ENCODE data around the gene TFR2. TPM values are rescaled to one million over a fixed set of nuclear protein-coding genes. Genes with fewer than 3 reads are reported as not detected.

Gene TFR2
- total RNA-seq, 1 donor: 0.31 TPM

DNA sequence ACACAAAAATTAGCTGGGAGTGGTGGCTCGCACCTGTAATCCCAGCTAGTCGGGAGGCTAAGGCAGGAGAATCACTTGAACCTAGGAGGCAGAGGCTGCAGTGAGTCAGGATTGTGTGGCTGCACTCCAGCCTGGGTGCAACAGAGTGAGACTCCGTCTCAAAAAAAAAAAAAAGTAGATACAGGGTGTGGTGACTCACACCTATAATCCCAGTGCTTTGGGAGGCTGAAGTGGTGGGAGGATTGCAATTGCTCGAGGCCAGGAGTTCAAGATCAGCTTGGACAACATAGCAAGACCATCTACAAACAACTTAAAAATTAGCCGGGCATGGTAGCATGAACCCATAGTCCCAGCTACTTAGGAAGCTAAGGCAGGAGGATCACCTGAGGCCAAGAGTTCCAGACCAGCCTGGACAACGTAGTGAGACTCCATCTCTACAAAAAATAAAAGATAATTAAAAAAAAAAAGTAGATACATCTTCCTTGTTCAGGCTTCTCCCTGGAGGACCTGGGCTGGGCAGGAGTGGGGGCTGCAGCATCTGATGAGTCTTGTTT is 27.0 kb downstream of the TFR2 start:
- H3K9me3 ChIP-seq (ENCODE audit: low read depth, low read length): no peaks in the 10 kb centered on the region
- no peak overlapping the region for H3K4me3 ChIP-seq (ENCODE audit: low read length)
- no peaks in the 10 kb centered on the region for H3K27me3 ChIP-seq (ENCODE audit: insufficient read depth, low read length)
- H3K4me1 ChIP-seq (ENCODE audit: insufficient read depth, low read length): peaks cover 27% of the 10 kb centered on the region

DNA sequence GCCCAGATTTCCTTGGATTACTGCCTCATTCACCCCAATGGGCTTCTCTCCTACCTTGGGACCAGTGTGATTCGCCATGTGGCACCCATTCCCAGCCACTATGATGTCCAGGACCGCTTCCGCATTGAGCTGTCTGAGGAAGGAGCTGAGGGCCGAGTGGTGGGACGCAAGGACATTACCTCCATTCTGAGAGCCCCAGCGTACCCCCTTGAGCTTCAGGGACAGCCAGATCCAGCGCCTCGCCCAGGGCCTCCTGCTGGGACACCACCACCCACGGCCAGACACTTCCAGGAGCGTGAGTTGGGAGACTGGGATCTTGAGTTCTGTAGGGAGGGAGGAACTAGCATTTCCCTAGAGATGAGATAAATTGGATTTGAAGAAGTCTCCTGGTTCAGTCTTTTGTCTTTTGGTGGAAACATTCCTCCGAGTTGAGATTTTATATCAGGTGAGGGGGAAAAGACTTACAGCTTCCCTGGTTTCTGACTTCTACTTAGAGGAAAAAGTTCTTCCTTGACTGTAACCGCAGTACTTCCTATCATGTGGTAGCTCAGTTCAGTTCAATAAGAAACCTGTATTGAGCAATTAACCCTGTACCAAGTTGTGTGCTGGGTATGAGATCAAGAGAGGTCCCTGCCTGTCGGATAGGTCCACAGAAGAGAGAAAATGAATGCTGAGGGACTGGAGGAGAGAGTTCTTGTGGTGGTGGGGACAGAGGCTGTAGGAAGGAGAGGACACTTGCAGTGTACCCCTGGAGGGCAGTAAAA is 27.8 kb downstream of the TFR2 start:
- Histone ChIP-seq H3K27me3 (ENCODE audit: insufficient read depth, low read length) (no peaks in the 10 kb centered on the region), H3K4me3 (ENCODE audit: low read length) (no peak overlapping the region), H3K4me1 (ENCODE audit: insufficient read depth, low read length) (peaks cover 27% of the 10 kb centered on the region), H3K9me3 (ENCODE audit: low read depth, low read length) (no peaks in the 10 kb centered on the region)

DNA sequence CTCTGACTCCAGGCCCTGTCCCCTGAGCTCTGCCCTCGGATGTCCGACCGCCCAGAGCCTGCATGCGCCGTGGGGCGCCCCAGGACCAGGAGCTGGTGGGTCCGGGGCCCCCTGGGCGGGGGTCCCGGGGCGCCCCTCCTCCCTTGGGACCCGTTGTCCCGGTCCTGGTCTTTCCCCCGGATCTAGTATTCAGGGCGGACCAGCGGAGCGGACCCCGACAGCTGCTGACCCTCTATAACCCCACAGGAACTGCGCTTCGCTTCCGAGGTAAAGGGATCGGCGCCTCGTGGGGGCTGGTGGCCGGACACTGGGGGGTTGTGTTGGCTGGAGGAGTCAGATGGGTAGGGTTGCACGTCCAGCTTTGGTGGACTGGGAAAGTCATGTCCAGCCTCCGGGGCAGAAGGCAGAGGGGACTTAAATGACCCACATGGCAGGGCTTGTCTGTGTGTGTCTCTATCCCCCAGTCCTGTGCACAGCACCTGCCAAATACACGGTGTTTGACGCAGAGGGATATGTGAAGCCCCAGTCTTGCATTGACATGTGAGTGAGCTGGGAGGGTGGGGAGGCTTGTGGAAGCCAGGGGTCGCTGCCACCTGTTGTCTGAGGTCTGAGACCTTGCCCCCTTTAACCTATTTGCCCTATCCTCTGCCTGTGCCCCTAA is 28.5 kb downstream of the TFR2 start:
- Histone ChIP-seq H3K9me3 (ENCODE audit: low read depth, low read length) (no peaks in the 10 kb centered on the region), H3K4me1 (ENCODE audit: insufficient read depth, low read length) (peaks cover 27% of the 10 kb centered on the region), H3K4me3 (ENCODE audit: low read length) (peak overlapping the region; percentile 68), H3K27me3 (ENCODE audit: insufficient read depth, low read length) (no peaks in the 10 kb centered on the region)

DNA sequence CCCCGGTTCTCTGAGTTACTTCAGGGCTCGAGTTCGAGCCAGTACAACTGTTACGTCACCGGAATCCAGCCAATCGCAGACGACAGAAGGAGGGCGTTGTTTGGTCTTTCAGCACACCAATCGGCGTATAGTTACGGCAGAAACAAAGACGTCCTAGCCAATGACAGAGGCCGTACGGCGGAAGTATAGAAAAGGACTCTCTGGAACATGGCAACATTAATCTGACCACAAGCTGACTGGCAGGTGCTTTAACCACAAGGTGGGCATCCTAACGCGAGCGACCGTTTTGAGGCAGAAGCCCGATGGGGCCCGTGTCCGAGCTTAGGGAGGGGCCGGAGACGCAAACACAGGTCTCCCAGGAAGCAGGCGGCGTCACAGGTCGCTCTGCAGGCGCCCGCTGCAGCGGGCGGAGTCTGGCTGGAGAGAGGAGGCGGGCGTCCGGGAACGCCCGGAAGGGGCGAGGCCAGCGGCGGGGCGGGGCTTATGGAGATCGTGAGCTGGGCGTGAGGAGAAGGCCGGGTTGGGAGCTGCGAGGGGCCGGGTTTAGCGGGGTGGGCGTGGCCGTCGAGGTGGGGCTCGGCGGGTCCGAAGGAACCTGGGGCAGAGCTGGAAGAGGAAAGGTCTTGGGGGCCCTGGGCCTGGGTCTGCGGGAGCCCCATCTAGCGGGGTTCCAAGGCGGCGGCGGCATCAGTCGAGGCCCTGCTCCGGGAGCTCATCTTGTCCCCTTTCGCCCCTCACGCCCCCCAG is 29.2 kb downstream of the TFR2 start, which contains the start of gene MOSPD3:
TSS of gene MOSPD3 (plus strand) at position 558 of the 747 bp plus-strand sequence. CDS start 252 bp downstream, outside the sequence.
- Histone ChIP-seq H3K27me3 (ENCODE audit: insufficient read depth, low read length) (no peaks in the 10 kb centered on the region), H3K9me3 (ENCODE audit: low read depth, low read length) (no peaks in the 10 kb centered on the region), H3K4me3 (ENCODE audit: low read length) (peak within 1 kb of the TSS; percentile 68), H3K4me1 (ENCODE audit: insufficient read depth, low read length) (peaks cover 27% of the 10 kb centered on the region)

DNA sequence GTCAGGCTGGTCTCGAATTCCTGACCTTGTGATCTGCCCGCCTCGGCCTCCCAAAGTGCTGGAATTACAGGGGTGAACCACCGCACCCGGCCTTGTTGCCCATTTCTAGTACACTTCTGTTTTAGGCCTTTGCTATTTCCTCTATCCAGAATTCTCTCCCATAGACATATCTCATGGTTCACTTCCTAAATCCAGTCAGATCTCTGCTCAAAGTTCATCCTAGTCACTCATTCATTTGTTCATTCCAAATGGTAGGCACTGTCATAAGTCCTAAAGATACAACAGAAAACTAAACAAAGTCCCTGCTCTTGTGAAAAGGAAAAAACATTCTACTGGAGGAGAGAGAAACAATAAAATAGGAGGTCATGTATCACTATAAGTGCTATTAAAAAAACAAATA is 31.4 kb downstream of the TFR2 start:
- no peak overlapping the region for H3K4me3 ChIP-seq (ENCODE audit: low read length)
- peaks cover 38% of the 10 kb centered on the region for H3K4me1 ChIP-seq (ENCODE audit: insufficient read depth, low read length)
- no peaks in the 10 kb centered on the region for H3K27me3 ChIP-seq (ENCODE audit: insufficient read depth, low read length)
- no peaks in the 10 kb centered on the region for H3K9me3 ChIP-seq (ENCODE audit: low read depth, low read length)

DNA sequence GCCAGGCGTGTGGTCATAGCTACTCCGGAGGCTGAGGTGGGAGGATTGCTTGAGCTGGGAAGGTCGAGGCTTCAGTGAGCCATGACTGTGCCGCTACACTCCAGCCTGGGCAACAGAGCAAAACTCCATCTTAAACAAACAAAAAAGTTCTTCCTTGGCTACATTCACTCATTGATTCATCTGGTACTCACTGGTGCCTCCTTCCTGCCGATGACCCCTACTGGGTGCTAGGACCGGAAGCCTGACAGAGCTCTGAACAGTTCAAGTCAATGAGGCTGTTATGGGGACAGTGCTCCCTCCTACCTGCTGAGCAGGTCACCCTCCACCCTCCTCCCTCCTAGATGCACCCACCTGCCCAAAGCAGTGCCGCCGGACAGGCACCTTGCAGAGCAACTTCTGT is 34.2 kb downstream of the TFR2 start:
- Histone ChIP-seq H3K4me3 (ENCODE audit: low read length) (no peak overlapping the region), H3K4me1 (ENCODE audit: insufficient read depth, low read length) (peaks cover 27% of the 10 kb centered on the region), H3K27me3 (ENCODE audit: insufficient read depth, low read length) (no peaks in the 10 kb centered on the region), H3K9me3 (ENCODE audit: low read depth, low read length) (no peaks in the 10 kb centered on the region)

DNA sequence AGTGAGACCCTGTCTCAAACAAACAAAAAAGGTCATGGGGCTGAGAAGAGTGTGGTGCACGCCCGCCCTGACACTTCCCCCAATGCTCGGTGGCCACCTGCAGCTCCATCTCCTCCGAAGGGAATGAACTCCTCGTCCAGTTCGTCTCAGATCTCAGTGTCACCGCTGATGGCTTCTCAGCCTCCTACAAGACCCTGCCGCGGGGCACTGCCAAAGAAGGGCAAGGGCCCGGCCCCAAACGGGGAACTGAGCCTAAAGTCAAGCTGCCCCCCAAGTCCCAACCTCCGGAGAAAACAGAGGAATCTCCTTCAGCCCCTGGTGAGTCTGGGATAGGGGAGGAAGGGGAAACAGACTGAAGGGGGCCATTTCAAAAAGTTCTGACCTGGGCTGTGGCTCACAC is 35.0 kb downstream of the TFR2 start:
- H3K4me3 ChIP-seq (ENCODE audit: low read length): no peak overlapping the region
- peaks cover 25% of the 10 kb centered on the region for H3K4me1 ChIP-seq (ENCODE audit: insufficient read depth, low read length)
- H3K27me3 ChIP-seq (ENCODE audit: insufficient read depth, low read length): no peaks in the 10 kb centered on the region
- H3K9me3 ChIP-seq (ENCODE audit: low read depth, low read length): no peaks in the 10 kb centered on the region

DNA sequence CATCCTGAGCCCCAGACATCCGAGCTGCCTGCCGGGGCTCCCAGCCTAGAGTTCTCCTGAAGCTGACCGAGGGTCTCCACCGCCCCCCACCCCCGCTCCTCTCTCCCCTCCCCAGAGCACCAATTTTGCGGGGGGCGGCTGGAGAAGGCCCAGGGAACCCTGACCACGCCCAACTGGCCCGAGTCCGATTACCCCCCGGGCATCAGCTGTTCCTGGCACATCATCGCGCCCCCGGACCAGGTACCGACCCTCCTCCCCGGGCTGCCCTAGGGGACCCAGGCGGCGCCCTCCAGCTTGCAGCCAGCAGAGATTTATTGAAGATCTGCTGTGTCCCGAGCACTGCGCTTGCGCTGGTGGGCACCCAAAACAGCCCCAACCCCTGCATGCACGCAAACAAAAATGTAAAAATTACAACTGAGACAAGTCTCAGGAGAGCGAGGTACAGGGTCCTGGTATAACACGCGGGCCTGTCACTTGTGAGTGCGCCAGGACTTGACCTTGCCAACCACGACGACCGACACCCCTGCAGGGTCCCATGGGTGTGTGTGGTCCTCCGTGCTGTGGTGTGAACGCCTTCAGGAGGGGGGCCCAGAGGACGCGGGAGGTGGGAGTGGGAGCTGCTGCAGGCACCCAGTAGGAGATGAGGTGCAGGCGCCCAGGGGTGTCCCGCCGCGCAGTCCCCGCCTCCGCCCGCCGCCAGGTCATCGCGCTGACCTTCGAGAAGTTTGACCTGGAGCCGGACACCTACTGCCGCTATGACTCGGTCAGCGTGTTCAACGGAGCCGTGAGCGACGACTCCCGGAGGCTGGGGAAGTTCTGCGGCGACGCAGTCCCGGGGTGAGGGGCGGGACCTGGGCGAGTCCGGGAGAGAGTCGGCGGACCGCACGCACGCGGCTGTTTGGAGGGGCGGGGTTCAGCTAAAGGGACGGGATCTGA is 36.1 kb downstream of the TFR2 start:
- H3K4me3 ChIP-seq (ENCODE audit: low read length): peak overlapping the region; percentile 48

DNA sequence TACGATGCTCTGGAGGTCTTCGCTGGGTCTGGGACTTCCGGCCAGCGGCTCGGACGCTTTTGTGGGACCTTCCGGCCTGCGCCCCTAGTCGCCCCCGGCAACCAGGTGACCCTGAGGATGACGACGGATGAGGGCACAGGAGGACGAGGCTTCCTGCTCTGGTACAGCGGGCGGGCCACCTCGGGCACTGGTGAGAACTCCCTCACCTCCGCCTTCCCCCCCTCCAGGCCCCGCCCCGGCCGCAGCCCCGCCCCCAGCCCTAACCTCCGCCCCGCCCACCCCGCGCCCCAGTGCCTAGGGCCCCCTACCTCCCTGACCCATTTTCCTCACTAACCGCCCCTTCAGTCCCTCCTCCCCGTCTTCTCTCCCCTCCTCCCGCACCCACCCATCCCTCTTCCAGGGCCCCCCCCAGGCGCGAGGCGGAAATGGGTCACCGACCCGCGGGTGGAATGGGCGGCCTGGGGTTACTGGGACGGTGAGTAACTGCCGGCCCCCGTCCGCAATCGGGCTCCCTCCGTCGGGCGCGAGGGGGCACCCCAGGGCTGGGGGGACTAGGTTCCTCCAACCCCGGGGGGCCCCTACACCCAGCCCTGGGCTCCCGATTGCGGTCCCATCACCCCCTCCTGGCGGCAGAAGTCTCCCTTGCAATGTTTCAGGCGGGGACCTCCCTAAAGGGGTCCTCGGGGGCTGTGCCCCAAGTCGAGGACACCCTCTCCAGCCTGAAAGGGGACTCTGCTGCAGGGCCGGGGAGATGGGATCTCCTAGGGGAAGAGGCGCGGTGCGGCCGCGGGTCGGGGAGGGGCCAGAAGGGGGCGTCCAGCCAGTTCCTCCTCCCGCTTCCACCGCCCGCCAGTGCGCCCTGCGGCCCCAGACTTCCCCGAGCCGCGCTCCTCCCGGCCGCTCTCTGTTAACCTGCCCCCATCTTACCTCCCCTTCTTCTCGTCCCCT is 37.0 kb downstream of the TFR2 start:
- Histone ChIP-seq H3K4me1 (ENCODE audit: insufficient read depth, low read length) (peaks cover 22% of the 10 kb centered on the region), H3K9me3 (ENCODE audit: low read depth, low read length) (no peaks in the 10 kb centered on the region), H3K27me3 (ENCODE audit: insufficient read depth, low read length) (no peaks in the 10 kb centered on the region), H3K4me3 (ENCODE audit: low read length) (peak overlapping the region; percentile 48)

More for the DNA sequence above, 36.1 kb downstream of the TFR2 start:
- Histone ChIP-seq H3K27me3 (ENCODE audit: insufficient read depth, low read length) (no peaks in the 10 kb centered on the region), H3K9me3 (ENCODE audit: low read depth, low read length) (no peaks in the 10 kb centered on the region), H3K4me1 (ENCODE audit: insufficient read depth, low read length) (peaks cover 22% of the 10 kb centered on the region)

DNA sequence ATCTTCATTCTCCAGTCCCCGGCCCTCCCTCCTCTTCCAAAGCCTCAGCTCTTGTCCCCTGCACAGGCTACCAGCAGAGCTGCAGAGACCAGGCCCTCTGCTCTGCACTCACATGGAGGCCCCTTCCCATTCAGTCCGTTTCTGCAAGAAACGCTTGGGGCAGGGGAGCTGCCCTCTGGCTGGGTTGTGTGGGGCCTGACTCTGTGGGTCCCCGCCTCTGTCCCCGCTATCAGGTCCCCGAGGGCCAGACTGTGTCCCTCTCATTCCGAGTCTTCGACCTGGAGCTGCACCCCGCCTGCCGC is 37.7 kb downstream of the TFR2 start:
- Histone ChIP-seq H3K9me3 (ENCODE audit: low read depth, low read length) (no peaks in the 10 kb centered on the region), H3K4me1 (ENCODE audit: insufficient read depth, low read length) (peaks cover 22% of the 10 kb centered on the region), H3K4me3 (ENCODE audit: low read length) (peak overlapping the region; percentile 29), H3K27me3 (ENCODE audit: insufficient read depth, low read length) (no peaks in the 10 kb centered on the region)

DNA sequence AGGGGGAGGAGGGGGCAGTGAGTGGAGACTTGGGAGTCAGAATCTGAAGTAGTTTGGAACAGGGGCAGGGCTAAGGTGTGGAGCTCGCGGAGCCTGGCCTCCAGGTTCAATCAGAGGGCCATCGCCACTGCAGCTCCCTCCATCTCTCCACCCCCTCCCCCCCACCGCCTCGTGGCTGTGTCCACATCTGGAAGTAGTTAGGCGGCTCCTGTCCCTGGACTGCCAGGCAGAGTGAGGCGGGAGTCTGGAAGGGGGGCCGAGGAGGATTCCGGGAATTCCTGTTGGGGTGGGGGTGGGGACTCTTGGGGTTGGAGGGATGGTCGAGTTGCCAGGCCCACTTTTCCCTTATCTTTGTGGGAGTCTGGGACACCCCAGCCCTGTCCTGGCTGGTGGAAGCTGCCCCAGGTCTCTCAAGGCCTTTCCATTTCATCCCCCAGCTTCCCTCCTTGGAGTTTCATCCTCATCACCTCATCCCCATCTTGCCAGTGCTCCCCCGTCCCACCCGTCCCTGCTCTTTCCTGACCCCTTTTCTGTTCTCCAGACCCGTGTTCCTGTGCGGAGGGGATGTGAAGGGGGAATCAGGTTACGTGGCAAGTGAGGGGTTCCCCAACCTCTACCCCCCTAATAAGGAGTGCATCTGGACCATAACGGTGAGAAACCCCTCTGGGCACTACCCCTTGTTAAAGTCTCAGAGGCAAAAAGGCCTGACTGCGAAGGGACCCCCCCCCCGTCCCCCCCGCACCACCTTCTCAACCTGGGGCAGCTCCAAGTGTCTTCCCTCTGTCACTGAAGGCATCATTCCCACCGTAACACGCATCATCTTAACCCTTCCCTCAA is 38.2 kb downstream of the TFR2 start:
- no peaks in the 10 kb centered on the region for H3K27me3 ChIP-seq (ENCODE audit: insufficient read depth, low read length)
- H3K4me1 ChIP-seq (ENCODE audit: insufficient read depth, low read length): peaks cover 22% of the 10 kb centered on the region
- no peak overlapping the region for H3K4me3 ChIP-seq (ENCODE audit: low read length)
- no peaks in the 10 kb centered on the region for H3K9me3 ChIP-seq (ENCODE audit: low read depth, low read length)

DNA sequence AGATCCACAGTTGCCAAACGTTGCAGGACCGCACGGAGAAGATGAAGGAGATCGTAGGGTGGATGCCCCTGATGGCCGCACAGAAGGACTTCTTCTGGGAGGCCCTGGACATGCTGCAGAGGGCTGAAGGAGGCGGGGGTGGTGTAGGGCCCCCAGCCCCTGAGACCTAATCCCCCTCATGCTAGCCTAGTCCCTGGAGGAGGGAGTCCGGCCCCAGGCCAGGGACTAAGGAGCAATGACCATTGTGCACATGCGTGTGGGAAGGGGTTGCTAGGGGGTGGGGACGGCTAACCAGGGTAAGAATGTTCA is 40.7 kb downstream of the TFR2 start:
- no peaks in the 10 kb centered on the region for H3K27me3 ChIP-seq (ENCODE audit: insufficient read depth, low read length)
- no peak overlapping the region for H3K4me3 ChIP-seq (ENCODE audit: low read length)
- H3K4me1 ChIP-seq (ENCODE audit: insufficient read depth, low read length): peaks cover 18% of the 10 kb centered on the region
- no peaks in the 10 kb centered on the region for H3K9me3 ChIP-seq (ENCODE audit: low read depth, low read length)
